GM12875 (cell line): Measurements from ENCODE around the gene AEBP2.

Source experiments
- H3K4me3 ChIP-seq: one replicate; pipeline ENCODE4 v1.5.1; 2011; ENCODE audit warnings: low read depth, low read length, control low read depth
- CTCF ChIP-seq: IDR thresholded peaks from 2 replicates; pipeline ENCODE4 v1.5.1; 2011; ENCODE audit warnings: low read depth, mild to moderate bottlenecking, control low read depth, inconsistent platforms, low read length, moderate library complexity, borderline replicate concordance; ENCODE audit not compliant: insufficient read depth

AEBP2 gene

GRCh38 chr12:19553175-19553574, 113.9 kb downstream of the AEBP2 start:
- no peak for TF ChIP-seq CTCF
- no peak overlapping the region for H3K4me3 ChIP-seq

GRCh38 chr12:19561411-19561961, 122.2 kb downstream of the AEBP2 start:
- no peak overlapping the region for H3K4me3 ChIP-seq
- TF ChIP-seq CTCF, result no peak
